ENCODE results near the gene SLC5A5.
"Not testable (repeated sequence)": the region's sequence is repeated elsewhere in the genome, so short reads cannot be mapped to it uniquely, and the experiment has no call there.

The SLC5A5 gene

GRCh38 chr19:17872251-17873001 lies 681 bp downstream of the SLC5A5 start:
- no peak for DNase-seq

DNA sequence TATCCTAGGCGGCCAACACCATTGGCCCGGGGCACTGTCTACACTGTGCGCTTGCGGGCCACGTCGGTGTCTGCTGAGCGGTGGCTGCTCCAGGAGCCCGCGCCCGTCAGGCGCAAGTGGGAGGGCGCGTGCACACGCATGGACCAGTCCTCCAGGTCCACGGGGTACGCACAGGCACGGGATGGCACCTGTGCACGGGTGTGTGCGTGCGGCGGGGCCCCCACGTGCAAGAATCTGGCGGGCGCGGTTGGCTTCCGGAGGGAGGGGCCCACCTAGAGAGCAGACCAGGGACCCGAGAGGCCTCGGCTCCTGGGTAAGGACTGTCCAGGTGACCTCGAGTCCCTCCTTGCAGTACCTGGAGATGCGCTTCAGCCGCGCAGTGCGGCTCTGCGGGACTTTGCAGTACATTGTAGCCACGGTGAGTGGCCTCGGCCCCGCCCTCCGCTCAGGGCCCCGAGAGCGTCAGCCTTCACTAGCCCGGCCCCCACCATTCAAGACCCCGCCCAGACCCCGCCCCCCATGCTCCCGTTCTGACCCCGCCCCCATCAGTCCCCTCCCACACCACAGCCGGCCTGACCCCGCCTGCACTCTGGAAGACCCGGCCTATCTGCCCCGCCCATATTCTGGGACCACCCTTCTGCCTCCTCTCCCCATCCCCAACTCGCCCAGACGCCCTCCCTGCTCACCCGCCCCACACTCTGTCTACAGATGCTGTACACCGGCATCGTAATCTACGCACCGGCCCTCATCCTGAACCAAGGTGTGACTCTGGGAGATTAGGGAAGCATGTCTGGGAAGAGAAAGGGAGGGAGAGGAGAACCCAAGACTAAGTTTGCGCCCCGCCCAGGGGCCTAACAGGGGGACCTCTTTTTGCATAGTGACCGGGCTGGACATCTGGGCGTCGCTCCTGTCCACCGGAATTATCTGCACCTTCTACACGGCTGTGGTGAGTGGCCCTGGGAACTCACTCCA lies 2.3 kb downstream of the SLC5A5 start:
- DNase-seq = no peak

GRCh38 chr19:17874758-17875135 lies 3.0 kb downstream of the SLC5A5 start:
- DNase-seq = no peak

GRCh38 chr19:17877696-17878095 lies 6.0 kb downstream of the SLC5A5 start:
- no peak for DNase-seq

- DNase-seq = no peak
These were observed 7.7 kb downstream of the SLC5A5 start for GRCh38 chr19:17879466-17879865.

GRCh38 chr19:17881701-17882100 lies 10.0 kb downstream of the SLC5A5 start:
- DNase-seq = no peak

GRCh38 chr19:17883627-17884410 lies 12.1 kb downstream of the SLC5A5 start:
- DNase-seq = no peak

- DNase-seq = no peak
These were observed 14.8 kb downstream of the SLC5A5 start for GRCh38 chr19:17886515-17886914.

DNA sequence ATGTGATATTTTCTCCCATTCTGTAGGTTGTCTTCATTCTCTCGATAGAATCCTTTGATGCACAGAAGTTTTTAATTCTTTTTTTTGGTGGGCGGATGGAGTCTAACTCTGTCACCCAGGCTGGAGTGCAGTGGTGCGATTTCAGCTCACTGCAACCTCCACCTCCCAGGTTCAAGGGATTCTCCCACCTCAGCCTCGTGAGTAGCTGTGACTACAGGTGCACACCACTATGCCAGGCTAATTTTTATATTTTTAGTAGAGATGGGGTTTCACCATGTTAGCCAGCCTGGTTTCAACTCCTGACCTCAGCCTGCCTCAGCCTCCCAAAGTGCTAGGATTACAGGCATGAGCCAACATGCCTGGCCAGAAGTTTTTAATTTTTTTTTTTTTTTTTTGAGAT lies 15.5 kb downstream of the SLC5A5 start:
- not testable (repeated sequence) for DNase-seq

- no peak for DNase-seq
These were observed 16.5 kb downstream of the SLC5A5 start for GRCh38 chr19:17888260-17888659.

DNA sequence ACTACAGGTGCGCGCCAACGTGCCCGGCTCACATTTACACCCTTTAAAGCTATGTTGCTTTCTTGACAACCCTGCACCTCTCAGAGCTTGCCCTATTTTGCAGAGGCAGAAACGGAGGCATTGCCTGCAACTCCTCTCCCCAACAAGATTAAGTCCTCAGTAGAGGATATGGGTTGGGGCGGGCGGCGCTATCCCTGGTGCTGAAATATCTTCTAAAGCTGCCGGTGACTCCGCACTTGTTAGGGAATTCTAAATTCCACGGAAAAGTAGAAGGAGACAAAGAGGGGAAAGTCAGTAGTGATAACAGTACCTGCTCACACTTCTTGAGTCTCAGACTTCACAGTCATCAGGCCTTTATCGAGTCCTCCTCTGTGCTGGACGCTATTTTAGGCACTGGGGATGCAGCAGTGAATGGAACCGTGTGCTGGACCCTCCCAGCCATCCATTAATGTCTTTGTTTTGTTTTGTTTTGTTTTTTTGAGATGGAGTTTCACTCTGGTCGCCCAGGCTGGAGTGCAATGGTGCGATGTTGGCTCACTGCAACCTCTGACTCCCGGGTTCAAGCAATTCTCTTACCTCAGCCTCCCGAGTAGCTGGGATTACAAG lies 18.0 kb downstream of the SLC5A5 start:
- DNase-seq = no peak

GRCh38 chr19:17893766-17894165 lies 22.0 kb downstream of the SLC5A5 start:
- DNase-seq = no peak

- DNase-seq = no peak
These were observed 31.0 kb downstream of the SLC5A5 start for GRCh38 chr19:17902701-17903100.

DNA sequence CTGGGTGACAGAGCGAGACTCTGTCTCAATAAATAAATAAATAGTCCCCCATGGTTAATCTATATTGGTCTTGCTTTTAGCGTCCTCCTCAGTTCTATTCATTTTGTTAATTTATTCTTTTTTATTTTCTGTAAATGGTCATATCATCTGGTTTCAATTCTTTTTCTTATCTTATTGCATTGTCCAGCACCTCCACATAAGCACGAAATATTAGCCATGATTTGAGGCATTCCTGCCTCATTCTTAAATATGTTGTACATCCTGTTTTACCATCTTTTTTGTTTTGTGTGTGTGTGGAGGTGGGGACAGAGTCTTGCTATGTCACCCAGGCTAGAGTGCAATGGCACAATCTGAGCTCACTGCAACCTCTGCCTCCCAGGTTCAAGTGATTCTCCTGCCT lies 36.5 kb downstream of the SLC5A5 start:
- DNase-seq = no peak

GRCh38 chr19:17909003-17909732 lies 37.4 kb downstream of the SLC5A5 start:
- no peak for DNase-seq

DNA sequence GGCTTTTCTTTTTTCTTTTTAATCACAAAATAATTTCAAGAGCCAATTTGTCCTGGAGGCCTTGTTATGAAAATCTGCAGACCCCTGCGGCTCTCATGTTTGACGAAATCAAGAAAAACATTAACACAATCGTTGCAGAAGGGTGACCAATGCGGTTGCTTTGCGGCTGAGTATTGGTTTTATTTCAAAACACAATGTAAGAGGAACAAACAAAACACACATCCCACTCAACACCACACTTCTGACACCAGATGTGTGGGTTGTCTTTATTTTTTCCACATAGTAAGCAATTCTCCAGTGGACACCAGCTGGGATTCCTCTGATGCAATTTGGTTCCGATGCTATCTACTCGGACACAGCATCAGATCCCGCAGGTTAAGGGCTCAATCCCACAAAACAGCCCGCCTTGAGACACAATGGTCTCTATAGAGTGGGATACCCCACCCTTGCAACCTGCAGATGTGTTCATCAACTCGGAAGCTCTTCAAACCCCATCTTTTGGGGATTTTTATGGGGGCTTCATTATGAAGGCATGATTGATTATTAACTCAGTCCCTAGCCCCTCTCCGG lies 39.1 kb downstream of the SLC5A5 start:
- DNase-seq = no peak

GRCh38 chr19:17915940-17916593 lies 44.3 kb downstream of the SLC5A5 start:
- DNase-seq = no peak

DNA sequence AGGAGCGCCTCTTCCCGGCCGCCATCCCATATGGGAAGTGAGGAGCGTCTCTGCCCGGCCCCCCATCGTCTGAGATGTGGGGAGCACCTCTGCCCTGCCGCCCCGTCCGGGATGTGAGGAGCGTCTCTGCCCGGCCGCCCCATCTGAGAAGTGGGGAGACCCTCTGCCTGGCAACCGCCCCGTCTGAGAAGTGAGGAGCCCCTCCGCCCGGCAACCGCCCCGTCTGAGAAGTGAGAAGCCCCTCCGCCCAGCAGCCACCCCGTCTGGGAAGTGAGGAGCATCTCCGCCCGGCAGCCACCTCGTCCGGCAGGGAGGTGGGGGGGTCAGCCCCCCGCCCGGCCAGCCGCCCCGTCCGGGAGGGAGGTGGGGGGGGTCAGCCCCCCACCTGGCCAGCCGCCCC lies 46.4 kb downstream of the SLC5A5 start:
- DNase-seq = not testable (repeated sequence)

GRCh38 chr19:17919122-17919521 lies 47.4 kb downstream of the SLC5A5 start:
- not testable (repeated sequence) for DNase-seq

DNA sequence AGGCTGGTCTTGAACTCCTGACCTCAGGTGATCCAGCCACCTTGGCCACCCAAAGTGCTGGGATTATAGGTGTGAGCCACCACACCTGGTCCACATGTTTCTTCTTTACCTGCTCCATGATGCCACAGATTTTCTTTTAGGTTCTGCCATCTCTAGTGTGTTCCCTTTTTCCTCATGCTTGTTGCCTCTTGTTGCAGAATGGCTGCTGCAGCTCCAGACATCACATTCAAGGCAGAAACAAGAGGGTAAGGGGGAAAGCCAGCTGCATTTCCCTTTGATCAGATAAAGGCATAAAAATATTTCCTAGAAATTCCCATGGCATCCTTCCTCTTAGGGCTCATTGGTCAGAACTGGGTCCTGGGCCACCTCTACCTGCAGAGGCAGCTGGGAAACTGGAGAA lies 48.8 kb downstream of the SLC5A5 start:
- DNase-seq = no peak

GRCh38 chr19:17922138-17922537 lies 50.4 kb downstream of the SLC5A5 start:
- no peak for DNase-seq

Measured in SHP77 treated with DMSO at 0.1 percent for 48 hours (cell line).